LNCAP (cell line): ENCODE data around the gene CEACAM21.

Source experiments
- TF ChIP-seq, protein P1 (sequence below): fragments of 450-650 bp; IDR thresholded peaks from 2 replicates; pipeline ENCODE4 v1.5.1; 2017; ENCODE audit warnings: mild to moderate bottlenecking

The CEACAM21 gene

GRCh38 chr19:41543582-41543981 lies 32.4 kb upstream of the CEACAM21 start:
- TF ChIP-seq, protein P1, sequence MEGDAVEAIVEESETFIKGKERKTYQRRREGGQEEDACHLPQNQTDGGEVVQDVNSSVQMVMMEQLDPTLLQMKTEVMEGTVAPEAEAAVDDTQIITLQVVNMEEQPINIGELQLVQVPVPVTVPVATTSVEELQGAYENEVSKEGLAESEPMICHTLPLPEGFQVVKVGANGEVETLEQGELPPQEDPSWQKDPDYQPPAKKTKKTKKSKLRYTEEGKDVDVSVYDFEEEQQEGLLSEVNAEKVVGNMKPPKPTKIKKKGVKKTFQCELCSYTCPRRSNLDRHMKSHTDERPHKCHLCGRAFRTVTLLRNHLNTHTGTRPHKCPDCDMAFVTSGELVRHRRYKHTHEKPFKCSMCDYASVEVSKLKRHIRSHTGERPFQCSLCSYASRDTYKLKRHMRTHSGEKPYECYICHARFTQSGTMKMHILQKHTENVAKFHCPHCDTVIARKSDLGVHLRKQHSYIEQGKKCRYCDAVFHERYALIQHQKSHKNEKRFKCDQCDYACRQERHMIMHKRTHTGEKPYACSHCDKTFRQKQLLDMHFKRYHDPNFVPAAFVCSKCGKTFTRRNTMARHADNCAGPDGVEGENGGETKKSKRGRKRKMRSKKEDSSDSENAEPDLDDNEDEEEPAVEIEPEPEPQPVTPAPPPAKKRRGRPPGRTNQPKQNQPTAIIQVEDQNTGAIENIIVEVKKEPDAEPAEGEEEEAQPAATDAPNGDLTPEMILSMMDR: no peak

DNA sequence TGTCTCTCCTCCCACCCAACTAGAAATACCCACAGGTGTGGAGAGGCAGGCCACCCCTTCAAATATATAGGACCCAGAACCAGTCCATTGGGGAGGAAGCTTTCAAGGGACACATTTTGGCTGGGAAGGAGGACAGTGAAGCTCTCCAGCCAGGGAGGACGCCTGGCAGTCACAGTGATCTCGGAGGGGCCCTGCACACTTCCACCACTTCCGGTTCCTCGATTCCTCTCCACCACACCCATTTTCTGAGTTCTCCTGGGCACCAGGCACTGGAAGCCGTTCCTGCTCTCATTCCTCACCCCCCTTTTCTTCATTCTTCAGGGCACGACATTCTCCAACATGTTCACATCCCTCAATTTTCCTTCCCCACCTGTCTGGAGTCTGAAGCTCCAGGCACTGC lies 30.4 kb upstream of the CEACAM21 start:
- TF ChIP-seq, protein P1: no peak

DNA sequence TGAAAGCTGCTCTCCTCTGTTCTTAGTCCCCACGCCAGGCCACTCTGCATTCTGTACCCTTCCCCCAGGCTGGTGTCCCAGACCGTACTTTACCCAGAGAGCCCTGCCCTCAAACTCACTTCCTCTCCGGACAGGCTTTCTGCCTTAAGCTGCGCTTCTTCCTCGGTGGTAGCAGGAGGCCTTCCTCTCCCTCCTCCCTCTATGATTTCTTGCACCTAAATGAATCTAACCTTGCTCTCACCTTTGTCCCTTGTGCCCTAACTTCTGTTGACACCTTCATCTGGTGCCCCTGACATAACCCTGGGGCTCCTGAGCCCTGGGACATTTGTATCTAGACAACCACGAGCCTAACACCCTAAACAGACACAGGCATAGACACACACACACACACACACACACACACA lies 29.6 kb upstream of the CEACAM21 start:
- TF ChIP-seq, protein P1: no peak

DNA sequence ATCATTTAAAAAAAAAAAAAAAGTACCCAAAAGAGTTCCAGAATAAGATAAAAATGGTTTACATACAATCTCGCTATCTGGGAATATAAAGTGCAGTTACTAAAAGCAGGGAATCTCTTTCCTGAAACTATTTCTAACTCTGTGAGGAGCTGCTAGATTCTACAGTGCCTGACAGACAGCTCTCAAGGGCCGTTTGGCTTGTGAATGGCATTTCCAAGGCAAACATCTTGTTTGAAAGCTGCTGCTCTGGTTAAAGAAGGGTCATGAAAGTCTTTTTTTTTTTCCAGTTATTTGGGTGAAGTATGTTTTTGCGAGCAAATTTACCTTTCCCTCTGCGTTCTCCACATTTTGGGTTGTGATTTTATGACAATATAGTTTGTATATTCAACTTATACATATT lies 29.0 kb upstream of the CEACAM21 start:
- TF ChIP-seq, protein P1: no peak

DNA sequence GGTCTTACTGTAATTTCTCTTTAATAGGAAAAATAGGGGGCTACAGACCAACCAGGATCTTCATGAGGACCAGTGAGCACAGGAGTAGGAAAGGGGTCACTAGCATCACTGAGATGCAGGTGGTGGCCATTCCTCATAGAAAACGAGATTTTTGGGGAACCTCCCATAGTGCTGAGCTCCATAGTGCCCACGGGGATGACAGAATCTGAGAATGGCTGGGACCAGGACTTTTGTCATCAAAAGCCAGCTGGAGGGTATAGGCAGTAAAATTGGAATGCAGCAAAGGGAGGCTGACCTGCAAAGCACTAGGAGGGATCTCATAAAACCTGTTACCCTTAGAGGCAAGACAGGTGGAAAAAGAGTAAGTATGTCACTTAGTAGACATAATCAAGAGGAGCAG lies 28.4 kb upstream of the CEACAM21 start:
- TF ChIP-seq, protein P1: no peak

DNA sequence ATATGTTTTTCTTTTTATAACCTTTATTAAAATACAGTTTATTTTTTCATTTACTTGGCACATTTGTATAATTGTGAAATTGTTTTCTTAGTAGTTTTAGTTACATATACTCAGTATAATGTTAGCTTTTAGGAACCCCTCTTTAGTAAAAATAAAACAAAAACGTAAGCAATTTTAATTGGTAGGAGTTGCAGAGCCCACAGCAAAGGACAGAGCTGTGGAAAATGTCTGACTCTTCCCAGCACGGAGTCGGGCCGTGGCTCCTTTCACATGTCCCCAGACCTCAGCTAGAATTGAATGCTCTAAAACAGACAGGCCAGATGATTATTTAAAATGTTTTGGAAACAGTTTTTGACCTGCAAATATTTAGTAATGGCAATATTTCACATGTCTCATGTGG lies 27.9 kb upstream of the CEACAM21 start:
- TF ChIP-seq, protein P1: no peak

- TF ChIP-seq, protein P1: no peak
Measured at GRCh38 chr19:41548954-41549688, 26.8 kb upstream of the CEACAM21 start.

GRCh38 chr19:41549884-41550283 lies 26.1 kb upstream of the CEACAM21 start:
- TF ChIP-seq, protein P1: no peak
